Activated naive CD8-positive, alpha-beta T cell treated with anti-CD3 and anti-CD28 coated beads, Interleukin-2, amount 50 U/mL, for 24 hours (primary cell): ENCODE results near the gene ACP4.
"Not testable (repeated sequence)": the region's sequence is repeated elsewhere in the genome, so short reads cannot be mapped to it uniquely, and the experiment has no call there.

Experiments used
- ATAC-seq: fragments of 150-1000 bp; cut with Tn5 transposase; one replicate; pipeline ENCODE4 v1.10.0; 2021
- DNase-seq: peaks from one replicate; pipeline ENCODE4 v3.0.0; 2021
- H3K27ac Mint-ChIP-seq: one replicate; pipeline ENCODE4 v1.8.0; 2021; ENCODE audit warnings: mild to moderate bottlenecking, mixed read lengths
- H3K27me3 Mint-ChIP-seq: one replicate; pipeline ENCODE4 v1.8.0; 2021; ENCODE audit warnings: mixed read lengths
- H3K36me3 Mint-ChIP-seq: one replicate; pipeline ENCODE4 v1.8.0; 2021; ENCODE audit warnings: low read depth, mixed read lengths
- H3K4me1 Mint-ChIP-seq: one replicate; pipeline ENCODE4 v1.8.0; 2021; ENCODE audit warnings: mixed read lengths
- H3K4me3 Mint-ChIP-seq: one replicate; pipeline ENCODE4 v1.8.0; 2021; ENCODE audit warnings: mild to moderate bottlenecking, moderate library complexity, mixed read lengths
- H3K9me3 Mint-ChIP-seq: one replicate; pipeline ENCODE4 v1.8.0; 2021; ENCODE audit warnings: mixed read lengths

The ACP4 gene

GRCh38 chr19:50797781-50798658 lies 7.8 kb downstream of the ACP4 start:
- no peaks in the 10 kb centered on the region for H3K27me3 Mint-ChIP-seq
- no peak for ATAC-seq
- H3K4me1 Mint-ChIP-seq, result peaks cover 35% of the 10 kb centered on the region
- H3K36me3 Mint-ChIP-seq, result peaks cover 45% of the 10 kb centered on the region
- H3K27ac Mint-ChIP-seq, result no peak overlapping the region
- no peaks in the 10 kb centered on the region for H3K9me3 Mint-ChIP-seq
- H3K4me3 Mint-ChIP-seq, result no peak overlapping the region
- DNase-seq, result no peak

GRCh38 chr19:50798659-50799546 lies 8.7 kb downstream of the ACP4 start:
- H3K36me3 Mint-ChIP-seq, result peaks cover 54% of the 10 kb centered on the region
- no peak overlapping the region for H3K27ac Mint-ChIP-seq
- no peaks in the 10 kb centered on the region for H3K27me3 Mint-ChIP-seq
- no peaks in the 10 kb centered on the region for H3K9me3 Mint-ChIP-seq
- DNase-seq (no peak), ATAC-seq (no peak)
- no peak overlapping the region for H3K4me3 Mint-ChIP-seq
- peaks cover 40% of the 10 kb centered on the region for H3K4me1 Mint-ChIP-seq

- H3K4me1 Mint-ChIP-seq, result peaks cover 41% of the 10 kb centered on the region
- DNase-seq (no peak), ATAC-seq (no peak)
- no peak overlapping the region for H3K27ac Mint-ChIP-seq
- no peak overlapping the region for H3K4me3 Mint-ChIP-seq
- H3K9me3 Mint-ChIP-seq, result no peaks in the 10 kb centered on the region
- peaks cover 2% of the 10 kb centered on the region for H3K27me3 Mint-ChIP-seq
- peaks cover 59% of the 10 kb centered on the region for H3K36me3 Mint-ChIP-seq
These were observed 9.3 kb downstream of the ACP4 start for GRCh38 chr19:50799547-50799851.

- peaks cover 2% of the 10 kb centered on the region for H3K27me3 Mint-ChIP-seq
- ATAC-seq, result no peak
- peak overlapping the region; percentile 78 for H3K27ac Mint-ChIP-seq
- no peaks in the 10 kb centered on the region for H3K9me3 Mint-ChIP-seq
- peaks cover 61% of the 10 kb centered on the region for H3K36me3 Mint-ChIP-seq
- DNase-seq, result no peak
- H3K4me3 Mint-ChIP-seq, result peak overlapping the region; percentile 100
- peaks cover 50% of the 10 kb centered on the region for H3K4me1 Mint-ChIP-seq
These were observed 10.9 kb downstream of the ACP4 start for GRCh38 chr19:50801107-50801506.

- H3K4me3 Mint-ChIP-seq, result peak overlapping the region; percentile 100
- peaks cover 50% of the 10 kb centered on the region for H3K36me3 Mint-ChIP-seq
- peaks cover 2% of the 10 kb centered on the region for H3K27me3 Mint-ChIP-seq
- DNase-seq (no peak), ATAC-seq (no peak)
- H3K27ac Mint-ChIP-seq, result peak overlapping the region; percentile 100
- peaks cover 47% of the 10 kb centered on the region for H3K4me1 Mint-ChIP-seq
- H3K9me3 Mint-ChIP-seq, result no peaks in the 10 kb centered on the region
These were observed 13.6 kb downstream of the ACP4 start for GRCh38 chr19:50803633-50804419.

GRCh38 chr19:50804420-50805272 lies 14.4 kb downstream of the ACP4 start:
- H3K27me3 Mint-ChIP-seq, result peaks cover 2% of the 10 kb centered on the region
- DNase-seq (peak; percentile 98), ATAC-seq (peak; percentile 96)
- H3K9me3 Mint-ChIP-seq, result no peaks in the 10 kb centered on the region
- peaks cover 47% of the 10 kb centered on the region for H3K4me1 Mint-ChIP-seq
- peak overlapping the region; percentile 100 for H3K4me3 Mint-ChIP-seq
- peaks cover 48% of the 10 kb centered on the region for H3K36me3 Mint-ChIP-seq
- peak overlapping the region; percentile 100 for H3K27ac Mint-ChIP-seq

GRCh38 chr19:50808856-50809255 lies 18.6 kb downstream of the ACP4 start:
- peaks cover 7% of the 10 kb centered on the region for H3K27me3 Mint-ChIP-seq
- H3K4me3 Mint-ChIP-seq, result no peak overlapping the region
- H3K27ac Mint-ChIP-seq, result no peak overlapping the region
- DNase-seq (no peak), ATAC-seq (no peak)
- H3K9me3 Mint-ChIP-seq, result no peaks in the 10 kb centered on the region
- peaks cover 7% of the 10 kb centered on the region for H3K36me3 Mint-ChIP-seq
- H3K4me1 Mint-ChIP-seq, result peaks cover 16% of the 10 kb centered on the region

- not testable (repeated sequence) for ATAC-seq, H3K36me3 Mint-ChIP-seq, H3K4me1 Mint-ChIP-seq, H3K9me3 Mint-ChIP-seq, H3K27ac Mint-ChIP-seq, H3K4me3 Mint-ChIP-seq, DNase-seq
- H3K27me3 Mint-ChIP-seq, result peaks cover 22% of the 10 kb centered on the region
These were observed 21.5 kb downstream of the ACP4 start for GRCh38 chr19:50811622-50812238.

- ATAC-seq (no peak), DNase-seq (no peak)
- Mint-ChIP-seq H3K4me3 (no peak overlapping the region), H3K27me3 (peaks cover 28% of the 10 kb centered on the region), H3K9me3 (no peaks in the 10 kb centered on the region), H3K36me3 (no peaks in the 10 kb centered on the region), H3K27ac (no peak overlapping the region), H3K4me1 (peaks cover 13% of the 10 kb centered on the region)
These were observed 22.3 kb downstream of the ACP4 start for GRCh38 chr19:50812474-50812873.

- no peak for ATAC-seq
- Mint-ChIP-seq H3K4me1 (peaks cover 33% of the 10 kb centered on the region), H3K36me3 (no peaks in the 10 kb centered on the region), H3K27ac (no peak overlapping the region), H3K9me3 (no peaks in the 10 kb centered on the region), H3K27me3 (peaks cover 45% of the 10 kb centered on the region), H3K4me3 (no peak overlapping the region)
- DNase-seq, result no peak
These were observed 24.7 kb downstream of the ACP4 start for GRCh38 chr19:50814883-50815282.

- no peaks in the 10 kb centered on the region for H3K9me3 Mint-ChIP-seq
- ATAC-seq (no peak), DNase-seq (no peak)
- H3K4me3 Mint-ChIP-seq, result no peak overlapping the region
- H3K27ac Mint-ChIP-seq, result no peak overlapping the region
- peaks cover 49% of the 10 kb centered on the region for H3K27me3 Mint-ChIP-seq
- H3K36me3 Mint-ChIP-seq, result no peaks in the 10 kb centered on the region
- H3K4me1 Mint-ChIP-seq, result peaks cover 39% of the 10 kb centered on the region
These were observed 25.2 kb downstream of the ACP4 start for GRCh38 chr19:50815439-50815838.

- Mint-ChIP-seq H3K36me3 (no peaks in the 10 kb centered on the region), H3K9me3 (no peaks in the 10 kb centered on the region), H3K4me1 (peaks cover 48% of the 10 kb centered on the region), H3K4me3 (peak overlapping the region; percentile 71), H3K27ac (peak overlapping the region; percentile 68), H3K27me3 (peaks cover 71% of the 10 kb centered on the region)
- peak; percentile 74 for DNase-seq
- peak; percentile 26 for ATAC-seq
These were observed 28.0 kb downstream of the ACP4 start for GRCh38 chr19:50817941-50818858.
